Activated CD8-positive, alpha-beta memory T cell treated with anti-CD3 and anti-CD28 coated beads, Interleukin-2, amount 50 U/mL, for 1 hour (primary cell): ENCODE data around the gene CNNM3.

Experiments used
- DNase-seq: peaks from one replicate; pipeline ENCODE4 v3.0.0-alpha.2; 2020; ENCODE audit errors: extremely low read depth

The CNNM3 gene

DNA sequence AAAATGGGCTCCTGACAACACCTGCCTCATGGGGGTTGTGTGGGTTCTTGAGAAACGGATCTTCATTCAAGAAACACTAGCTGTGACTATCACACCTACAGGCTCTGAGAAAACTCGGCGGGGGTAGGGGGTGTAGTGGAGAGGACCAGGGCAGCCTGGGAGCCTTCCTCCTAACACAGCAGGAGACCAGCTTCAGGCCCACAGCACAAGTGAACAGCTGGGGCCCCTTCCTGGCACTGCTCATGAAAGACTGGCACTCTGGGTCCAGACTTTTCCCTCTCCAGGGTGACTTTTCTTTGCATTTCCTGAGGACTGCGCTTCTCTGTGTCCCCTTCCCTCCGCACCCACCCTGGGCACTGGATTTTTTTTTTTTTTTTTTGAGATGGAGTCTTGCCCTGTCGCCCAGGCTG, 61.0 kb downstream of the CNNM3 start:
- DNase-seq, result no peak

DNA sequence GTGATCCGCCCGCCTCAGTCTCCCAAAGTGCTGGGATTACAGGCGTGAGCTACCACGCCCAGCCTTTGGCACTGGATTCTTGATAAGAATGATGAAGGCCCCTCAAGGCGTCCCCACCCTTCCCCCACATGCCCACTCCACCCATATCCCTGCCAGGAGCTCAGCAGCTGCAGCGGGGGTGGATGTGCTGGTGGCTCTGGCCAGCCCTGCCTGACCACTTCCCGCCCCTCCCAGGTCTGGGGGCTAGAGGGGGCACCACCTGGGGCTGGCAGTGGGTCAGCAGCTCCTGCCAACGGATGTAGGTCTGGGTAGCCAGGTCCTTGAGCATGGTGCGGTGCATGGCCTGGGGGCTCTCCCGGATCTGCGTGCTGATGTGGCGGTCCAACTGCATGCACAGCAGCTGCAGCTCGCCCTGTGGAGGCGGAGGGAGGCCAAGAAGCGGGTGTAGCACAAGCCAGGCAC, 61.6 kb downstream of the CNNM3 start:
- DNase-seq, result no peak

DNA sequence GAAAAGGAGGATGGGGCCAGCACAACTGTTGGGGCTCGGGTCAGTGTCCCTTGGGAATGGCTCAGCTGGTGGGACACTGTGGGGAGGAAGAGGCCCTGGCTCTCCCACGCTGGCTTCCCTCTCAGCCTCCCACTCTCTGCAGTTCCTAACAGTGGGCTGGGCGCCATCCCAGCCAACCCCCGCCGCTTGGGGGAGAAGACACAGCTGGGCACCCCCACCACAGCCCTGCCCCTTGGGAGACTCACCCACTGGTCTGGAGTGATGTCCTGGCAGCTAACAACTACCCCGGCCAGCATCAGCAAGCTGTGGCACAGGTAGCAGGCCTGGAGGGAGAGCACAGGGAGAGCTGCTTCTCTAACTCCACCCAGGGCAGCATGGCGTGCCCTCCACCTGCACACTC, 62.1 kb downstream of the CNNM3 start:
- no peak for DNase-seq

DNA sequence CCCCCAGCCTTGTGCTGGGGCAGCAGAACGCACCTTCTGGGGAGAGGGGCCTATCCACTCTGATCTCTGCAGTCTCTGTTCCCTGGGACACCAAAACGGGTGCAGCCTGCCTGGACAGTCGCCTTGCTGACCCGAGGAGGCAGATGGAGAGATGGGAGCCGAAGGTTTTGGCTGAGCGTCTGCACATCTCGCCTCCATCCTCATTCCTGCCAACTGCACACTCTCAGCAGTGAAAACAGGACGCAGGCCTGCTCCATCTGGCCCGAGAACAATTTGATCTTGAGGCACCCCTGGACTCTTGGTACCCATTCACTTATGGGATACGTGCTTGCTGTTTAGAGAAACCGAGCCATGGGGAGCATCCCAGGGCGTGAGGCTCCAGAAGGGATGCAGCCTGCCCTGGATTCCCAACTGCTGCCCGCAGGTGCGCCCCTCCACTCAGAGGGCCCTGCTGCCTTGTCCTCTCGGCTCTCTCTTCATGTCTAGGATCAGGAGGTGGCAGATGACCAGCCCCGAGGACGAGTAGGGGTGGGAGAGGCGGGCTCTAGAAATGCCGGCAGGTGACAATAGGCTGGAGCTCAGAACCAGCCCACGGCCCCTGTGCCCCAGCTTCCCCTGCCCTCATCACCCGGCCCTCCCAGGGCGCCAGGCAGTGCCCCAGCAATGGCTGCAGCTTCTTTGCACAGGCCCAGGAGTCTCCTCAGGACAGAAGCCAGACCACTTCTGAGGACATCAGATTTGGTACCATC, 62.9 kb downstream of the CNNM3 start:
- DNase-seq, result no peak

DNA sequence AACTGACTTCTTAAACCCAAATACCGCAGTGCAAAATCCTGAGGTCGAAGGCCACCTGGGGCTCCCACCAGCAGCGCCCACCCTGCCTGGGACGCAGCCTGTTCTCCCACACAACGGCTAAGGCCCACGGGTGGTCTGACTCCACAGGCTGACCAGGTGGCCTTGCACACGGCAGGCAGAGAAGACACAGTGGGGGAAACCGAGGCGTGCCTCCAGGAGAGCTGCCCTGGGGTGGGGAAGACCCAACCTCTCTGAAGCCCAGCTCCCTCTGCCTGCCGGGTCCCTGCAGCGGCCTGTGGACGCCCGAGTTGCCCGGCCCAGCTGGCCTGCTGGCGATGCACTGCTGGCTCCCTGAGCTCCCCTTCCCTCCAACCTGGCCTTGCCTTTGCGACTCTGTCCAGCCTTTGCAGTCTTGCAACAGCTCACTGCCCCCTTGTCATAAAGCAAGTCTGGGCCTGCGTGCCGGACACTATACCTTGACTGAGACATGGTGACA, 63.5 kb downstream of the CNNM3 start:
- DNase-seq, result no peak

DNA sequence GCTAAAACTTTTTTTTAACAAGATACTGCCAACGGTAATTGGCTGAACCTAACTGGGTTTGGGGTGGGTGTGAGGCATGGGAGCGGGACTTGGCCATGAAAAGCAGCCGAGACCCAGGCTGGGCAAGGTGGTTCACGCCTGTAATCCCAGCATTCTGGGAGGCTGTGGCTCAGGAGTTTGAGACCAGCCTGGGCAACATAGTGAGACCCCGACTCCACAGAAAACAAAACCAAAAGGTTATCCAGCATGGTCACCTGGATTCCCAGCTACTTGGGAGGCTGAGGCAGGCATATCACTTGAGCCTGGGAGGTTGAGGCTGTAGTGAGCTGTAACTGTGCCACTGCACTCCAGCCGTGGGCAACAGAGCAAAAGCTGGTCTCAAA, 64.8 kb downstream of the CNNM3 start:
- no peak for DNase-seq

DNA sequence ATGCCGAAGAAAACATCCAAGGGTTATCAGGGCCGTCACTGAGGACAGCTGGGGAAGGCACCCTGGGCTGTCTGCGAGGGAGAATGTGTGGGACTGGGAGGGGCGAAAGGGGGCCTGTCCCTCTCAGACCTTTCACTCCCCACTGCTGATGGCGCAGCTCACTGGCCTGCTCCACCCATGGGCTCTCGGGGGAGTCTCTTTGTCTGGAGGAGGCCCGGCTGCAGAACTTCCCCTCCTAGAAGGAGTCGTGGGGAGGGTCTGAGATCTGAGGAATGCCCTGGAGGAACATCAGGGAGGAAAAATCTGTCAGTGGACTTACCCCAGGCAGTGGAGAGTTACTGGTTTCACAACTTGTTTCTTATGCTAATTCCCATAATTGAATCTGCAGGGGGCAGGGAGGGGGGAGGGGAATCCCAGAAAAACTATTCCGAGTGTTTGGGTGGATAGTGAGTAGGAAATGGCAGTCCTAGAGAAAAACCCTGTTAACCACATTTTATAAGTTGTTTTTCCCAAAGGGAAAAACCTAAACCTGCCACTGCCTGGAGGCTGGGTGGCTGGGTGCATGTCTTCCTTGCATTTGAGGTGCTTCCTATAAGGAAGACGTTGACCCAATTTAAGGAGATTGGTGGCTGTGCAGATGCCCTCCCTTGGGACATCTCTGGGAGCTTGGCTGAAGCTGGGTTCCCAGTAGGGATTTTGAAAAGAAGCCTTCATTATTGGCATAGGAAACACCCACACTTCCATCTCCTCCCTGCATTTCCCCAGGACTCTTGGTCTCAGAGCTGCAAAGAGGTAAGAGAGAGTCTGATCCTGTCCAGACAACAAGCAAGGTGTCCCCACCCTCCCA, 65.5 kb downstream of the CNNM3 start:
- no peak for DNase-seq

DNA sequence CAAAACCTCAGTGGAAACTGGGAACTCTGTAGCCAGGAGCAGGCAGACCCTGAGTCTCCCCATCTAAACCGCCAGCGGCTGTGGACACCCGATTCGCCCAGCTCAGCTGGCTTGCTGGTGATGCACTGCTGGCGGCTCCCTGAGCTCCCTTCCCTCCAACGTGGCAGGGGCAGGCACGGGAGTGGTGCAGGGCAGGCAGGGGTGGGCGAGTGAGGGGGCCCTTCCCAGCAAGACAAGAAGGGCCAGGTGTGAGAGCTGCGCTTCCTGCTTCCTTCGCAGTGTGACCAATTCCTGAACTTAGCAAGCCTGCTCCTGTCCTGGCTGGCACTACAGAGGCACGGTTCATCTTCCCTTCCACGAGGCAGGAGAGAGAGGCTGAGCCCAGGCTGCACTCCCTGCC, 66.2 kb downstream of the CNNM3 start:
- DNase-seq, result no peak

DNA sequence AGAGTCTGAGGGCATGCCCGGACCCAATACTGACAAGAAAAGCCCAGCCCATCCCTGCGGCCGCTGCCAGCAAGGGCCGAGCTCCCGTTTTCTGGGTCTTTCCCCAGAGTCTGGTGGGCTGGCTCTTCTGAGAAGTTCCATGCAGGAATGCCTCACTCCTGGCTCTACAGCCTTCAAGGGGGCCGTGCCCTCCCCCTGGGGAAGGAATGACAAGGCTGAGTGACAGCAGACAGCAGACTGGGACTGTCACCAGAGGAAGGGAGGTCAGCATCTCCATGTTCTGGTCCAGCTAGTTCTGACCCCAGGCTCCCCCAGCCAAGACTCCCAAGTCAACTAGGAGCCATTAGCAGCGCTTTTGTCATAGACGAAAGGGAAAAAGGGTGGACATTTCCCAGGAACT, 66.8 kb downstream of the CNNM3 start:
- no peak for DNase-seq

DNA sequence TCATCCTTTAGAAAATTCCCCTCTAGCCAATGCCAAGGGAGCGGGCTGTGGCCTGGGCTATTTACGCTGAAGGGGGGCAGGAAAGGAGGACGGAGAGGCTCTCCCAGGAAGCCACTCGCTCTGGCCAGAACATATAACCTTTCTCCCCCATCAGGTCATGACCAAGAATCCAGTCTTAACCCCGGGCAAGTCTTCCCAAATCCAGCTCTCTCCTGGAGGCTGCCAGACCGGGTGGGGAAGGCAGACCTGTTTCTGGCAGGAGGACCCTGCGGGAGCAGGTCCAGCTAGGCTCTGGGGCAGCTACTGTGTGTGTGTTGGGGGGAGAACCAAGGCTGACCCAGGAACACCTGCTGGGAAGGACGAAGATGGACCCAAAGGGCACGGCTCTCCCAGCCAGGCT, 67.2 kb downstream of the CNNM3 start:
- DNase-seq, result no peak
